CD1c-positive myeloid dendritic cell (primary cell): ENCODE data around the gene RAB27B.

Experiments used
- DNase-seq: peaks from one replicate; pipeline ENCODE4 v3.0.0-alpha.2; 2016; ENCODE audit errors: extremely low spot score

The RAB27B gene

GRCh38 chr18:54867131-54867530, 38.9 kb downstream of the RAB27B start:
- no peak for DNase-seq

GRCh38 chr18:54871231-54871630, 43.0 kb downstream of the RAB27B start:
- DNase-seq, result no peak

GRCh38 chr18:54872681-54873080, 44.4 kb downstream of the RAB27B start:
- no peak for DNase-seq

GRCh38 chr18:54873884-54874255, 45.6 kb downstream of the RAB27B start:
- DNase-seq, result no peak

GRCh38 chr18:54875063-54875462, 46.8 kb downstream of the RAB27B start:
- DNase-seq, result no peak

- no peak for DNase-seq
Observed at GRCh38 chr18:54877076-54877475, 48.8 kb downstream of the RAB27B start.

- DNase-seq, result no peak
Observed at GRCh38 chr18:54878159-54878622, 49.9 kb downstream of the RAB27B start.

GRCh38 chr18:54878659-54879358, 50.5 kb downstream of the RAB27B start:
- DNase-seq, result no peak

- DNase-seq, result no peak
Observed at GRCh38 chr18:54879691-54880090, 51.4 kb downstream of the RAB27B start.

- no peak for DNase-seq
Observed at GRCh38 chr18:54880395-54881105, 52.3 kb downstream of the RAB27B start.

- no peak for DNase-seq
Observed at GRCh38 chr18:54881229-54881768, 53.0 kb downstream of the RAB27B start.

- no peak for DNase-seq
Observed at GRCh38 chr18:54882318-54882717, 54.0 kb downstream of the RAB27B start.

- DNase-seq, result no peak
Observed at GRCh38 chr18:54883816-54884604, 55.7 kb downstream of the RAB27B start.

- DNase-seq, result no peak
Observed at GRCh38 chr18:54888378-54888777, 60.1 kb downstream of the RAB27B start.

GRCh38 chr18:54888933-54889332, 60.7 kb downstream of the RAB27B start:
- no peak for DNase-seq

- DNase-seq, result no peak
Observed at GRCh38 chr18:54899500-54899899, 71.2 kb downstream of the RAB27B start.

GRCh38 chr18:54900290-54900689, 72.0 kb downstream of the RAB27B start:
- no peak for DNase-seq

- no peak for DNase-seq
Observed at GRCh38 chr18:54904581-54904980, 76.3 kb downstream of the RAB27B start.

GRCh38 chr18:54905629-54906028, 77.4 kb downstream of the RAB27B start:
- DNase-seq, result no peak

- no peak for DNase-seq
Observed at GRCh38 chr18:54906331-54907185, 78.3 kb downstream of the RAB27B start.

GRCh38 chr18:54909538-54909937, 81.3 kb downstream of the RAB27B start:
- no peak for DNase-seq
